ENCODE data around the gene NCOA1. TPM values are rescaled to one million over a fixed set of nuclear protein-coding genes. Genes with fewer than 3 reads are reported as not detected.

The NCOA1 gene
- total and polyA plus RNA-seq, 8 donors: 6.2 to 27.0 (median 17.3) TPM

GRCh38 chr2:24816404-24816803, 325.4 kb downstream of the NCOA1 start:
- DNase-seq (no peak), ATAC-seq (no peak), FAIRE-seq (no peak)
- Histone ChIP-seq H3K4me3 (no peak overlapping the region), H3K9me3 (no peaks in the 10 kb centered on the region), H3K4me1 (peaks cover 0 to 6% (median 0%) of the 10 kb centered on the region in 3 donors), H3K27ac (no peak overlapping the region), H3K36me3 (no peaks in the 10 kb centered on the region), H3K27me3 (no peaks in the 10 kb centered on the region)
- intact Hi-C loops (cut with DNase I): no loop called here
- WGBS, 2 donors: 85 to 88% methylated on average over 6 of the region's 6 CpGs
- TF ChIP-seq CTCF (IDR thresholded peaks at IDR 0.05): no peak

- no peak overlapping the region for H3K27ac ChIP-seq
- H3K9me3 ChIP-seq: no peaks in the 10 kb centered on the region
- ATAC-seq: no peak
- no peaks in the 10 kb centered on the region for H3K27me3 ChIP-seq
- intact Hi-C loops (cut with DNase I): no loop called here
- TF ChIP-seq CTCF (IDR thresholded peaks at IDR 0.05): no peak
- H3K4me3 ChIP-seq: no peak overlapping the region
- WGBS, 2 donors: 87 to 90% methylated on average over 4 of the region's 4 CpGs
- H3K4me1 ChIP-seq: peaks cover 0 to 6% (median 0%) of the 10 kb centered on the region in 3 donors
- H3K36me3 ChIP-seq: no peaks in the 10 kb centered on the region
- DNase-seq: no peak
- no peak for FAIRE-seq
Observed at GRCh38 chr2:24816884-24817283, 325.8 kb downstream of the NCOA1 start.

- ATAC-seq: peak; percentile 77 to 90 (median 84)
- H3K27me3 ChIP-seq: no peaks in the 10 kb centered on the region
- WGBS, 2 donors: 39 to 46% methylated on average over 9 of the region's 9 CpGs
- intact Hi-C loops (cut with DNase I): no loop called here
- peak in 1 of 6 donors; percentile 26 for DNase-seq
- no peaks in the 10 kb centered on the region for H3K36me3 ChIP-seq
- FAIRE-seq: no peak
- H3K27ac ChIP-seq: peak overlapping the region in 1 of 4 donors; percentile 22
- TF ChIP-seq CTCF (IDR thresholded peaks at IDR 0.05): no peak
- no peak overlapping the region for H3K4me3 ChIP-seq
- H3K9me3 ChIP-seq: no peaks in the 10 kb centered on the region
- peaks cover 0 to 6% (median 0%) of the 10 kb centered on the region in 3 donors for H3K4me1 ChIP-seq
Observed at GRCh38 chr2:24818721-24819167, 327.7 kb downstream of the NCOA1 start.

- Histone ChIP-seq H3K27me3 (no peaks in the 10 kb centered on the region), H3K4me3 (no peak overlapping the region), H3K27ac (no peak overlapping the region), H3K4me1 (peaks cover 0 to 6% (median 0%) of the 10 kb centered on the region in 3 donors), H3K36me3 (no peaks in the 10 kb centered on the region), H3K9me3 (no peaks in the 10 kb centered on the region)
- intact Hi-C loops (cut with DNase I): loop anchor here in 1 of 3 donors (5.0 kb wide), 1 partner anchor 412 kb away; no protein-coding TSS in a partner anchor
- no peak for DNase-seq
- no peak for ATAC-seq
- 88 to 89% methylated on average over 21 of the region's 21 CpGs for WGBS, 2 donors
- TF ChIP-seq CTCF (IDR thresholded peaks at IDR 0.05): no peak
- no peak for FAIRE-seq
Observed at GRCh38 chr2:24819442-24820174, 328.6 kb downstream of the NCOA1 start.

GRCh38 chr2:24820175-24820513, 329.1 kb downstream of the NCOA1 start:
- FAIRE-seq (no peak), ATAC-seq (no peak), DNase-seq (no peak)
- intact Hi-C loops (cut with DNase I): loop anchor here in 1 of 3 donors (5.0 kb wide), 1 partner anchor 413 kb away; no protein-coding TSS in a partner anchor
- Histone ChIP-seq H3K27ac (no peak overlapping the region), H3K9me3 (no peaks in the 10 kb centered on the region), H3K4me1 (peaks cover 0 to 6% (median 0%) of the 10 kb centered on the region in 3 donors), H3K4me3 (no peak overlapping the region), H3K27me3 (no peaks in the 10 kb centered on the region), H3K36me3 (no peaks in the 10 kb centered on the region)
- 91 to 94% methylated on average over 7 of the region's 7 CpGs for WGBS, 2 donors
- TF ChIP-seq CTCF (IDR thresholded peaks at IDR 0.05): no peak

Data from pancreas (tissue), 10 donors.